ENCODE results near the gene STX8. TPM values are rescaled to one million over a fixed set of nuclear protein-coding genes. Genes with fewer than 3 reads are reported as not detected.

Gene STX8
- total and polyA plus RNA-seq, 8 donors, result 51.9 to 63.4 (median 56.5) TPM

DNA sequence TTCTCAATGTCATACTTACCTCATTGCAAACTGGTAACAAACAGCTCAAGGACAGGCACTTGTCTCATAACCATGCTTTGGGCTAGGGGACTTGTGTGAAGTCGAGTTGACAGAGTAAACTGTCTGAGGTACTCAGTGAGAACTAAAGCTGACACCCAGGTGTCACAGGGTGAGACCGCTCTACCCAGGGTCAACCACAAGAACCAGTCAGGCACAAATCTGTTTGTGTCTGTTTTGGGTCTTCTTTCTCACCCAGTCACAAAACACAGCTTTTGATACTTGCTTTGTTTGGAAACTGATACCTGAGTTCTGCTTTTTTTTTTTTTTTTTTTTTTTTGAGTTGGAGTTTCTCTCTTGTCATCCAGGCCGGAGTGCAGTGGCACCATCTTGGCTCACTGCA is 161.1 kb downstream of the STX8 start:
- no peak for ATAC-seq
- DNase-seq, result no peak
- Histone ChIP-seq H3K4me1 (peaks cover 0 to 3% of the 10 kb centered on the region in 2 donors), H3K27me3 (no peaks in the 10 kb centered on the region), H3K4me3 (no peak overlapping the region), H3K27ac (no peak overlapping the region), H3K36me3 (no peaks in the 10 kb centered on the region), H3K9me3 (peaks cover 0 to 13% of the 10 kb centered on the region in 2 donors)
- intact Hi-C loops (cut with DNase I), result no loop called here
- TF ChIP-seq, protein P1, sequence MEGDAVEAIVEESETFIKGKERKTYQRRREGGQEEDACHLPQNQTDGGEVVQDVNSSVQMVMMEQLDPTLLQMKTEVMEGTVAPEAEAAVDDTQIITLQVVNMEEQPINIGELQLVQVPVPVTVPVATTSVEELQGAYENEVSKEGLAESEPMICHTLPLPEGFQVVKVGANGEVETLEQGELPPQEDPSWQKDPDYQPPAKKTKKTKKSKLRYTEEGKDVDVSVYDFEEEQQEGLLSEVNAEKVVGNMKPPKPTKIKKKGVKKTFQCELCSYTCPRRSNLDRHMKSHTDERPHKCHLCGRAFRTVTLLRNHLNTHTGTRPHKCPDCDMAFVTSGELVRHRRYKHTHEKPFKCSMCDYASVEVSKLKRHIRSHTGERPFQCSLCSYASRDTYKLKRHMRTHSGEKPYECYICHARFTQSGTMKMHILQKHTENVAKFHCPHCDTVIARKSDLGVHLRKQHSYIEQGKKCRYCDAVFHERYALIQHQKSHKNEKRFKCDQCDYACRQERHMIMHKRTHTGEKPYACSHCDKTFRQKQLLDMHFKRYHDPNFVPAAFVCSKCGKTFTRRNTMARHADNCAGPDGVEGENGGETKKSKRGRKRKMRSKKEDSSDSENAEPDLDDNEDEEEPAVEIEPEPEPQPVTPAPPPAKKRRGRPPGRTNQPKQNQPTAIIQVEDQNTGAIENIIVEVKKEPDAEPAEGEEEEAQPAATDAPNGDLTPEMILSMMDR (IDR thresholded peaks at IDR 0.05), result no peak

DNA sequence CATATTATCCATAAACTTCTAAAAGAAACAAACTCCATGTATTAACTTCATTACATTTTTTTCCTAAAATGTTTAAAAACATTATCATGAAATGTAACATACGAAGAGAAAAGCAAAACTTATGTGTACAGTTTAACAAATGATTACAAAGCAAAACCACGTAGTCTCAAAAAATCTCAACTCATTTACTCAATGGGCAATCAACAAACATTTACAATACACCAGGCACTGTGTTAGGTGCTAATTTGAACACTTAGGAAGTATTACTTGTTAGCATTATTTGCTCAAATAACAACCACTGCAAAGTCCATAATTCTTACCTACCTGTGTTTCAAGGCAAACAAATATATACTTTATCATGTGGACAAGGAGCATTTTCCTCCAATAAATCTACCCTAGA is 164.9 kb downstream of the STX8 start:
- H3K36me3 ChIP-seq, result no peaks in the 10 kb centered on the region
- H3K4me1 ChIP-seq, result peaks cover 0 to 3% of the 10 kb centered on the region in 2 donors
- no peak for ATAC-seq
- TF ChIP-seq, protein P1 (IDR thresholded peaks at IDR 0.05), result no peak
- no peaks in the 10 kb centered on the region for H3K9me3 ChIP-seq
- intact Hi-C loops (cut with DNase I), result no loop called here
- H3K27ac ChIP-seq, result no peak overlapping the region
- H3K4me3 ChIP-seq, result no peak overlapping the region
- H3K27me3 ChIP-seq, result no peaks in the 10 kb centered on the region
- DNase-seq, result no peak

DNA sequence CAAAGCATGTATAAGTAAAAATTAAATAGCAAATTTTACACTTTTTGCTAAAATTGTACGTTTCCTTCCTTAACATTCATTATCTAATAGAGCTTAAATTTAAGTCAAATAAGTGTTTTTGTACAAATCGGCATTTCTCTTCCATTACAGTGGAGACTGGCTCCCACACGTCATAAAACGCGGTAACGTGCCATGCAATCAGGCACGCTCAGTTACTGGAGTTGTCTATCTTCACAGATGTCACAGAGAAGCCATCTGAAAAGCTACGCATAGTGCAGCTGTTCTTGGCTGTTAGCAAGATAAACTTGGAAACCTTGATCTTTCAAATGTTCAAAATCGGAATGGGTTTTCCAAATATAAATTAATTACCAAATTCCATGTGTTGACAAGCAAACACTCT is 165.3 kb downstream of the STX8 start:
- TF ChIP-seq, protein P1 (IDR thresholded peaks at IDR 0.05), result no peak
- H3K4me1 ChIP-seq, result peaks cover 0 to 3% of the 10 kb centered on the region in 2 donors
- no peak overlapping the region for H3K4me3 ChIP-seq
- no peaks in the 10 kb centered on the region for H3K9me3 ChIP-seq
- no peak for DNase-seq
- no peaks in the 10 kb centered on the region for H3K36me3 ChIP-seq
- H3K27me3 ChIP-seq, result no peaks in the 10 kb centered on the region
- no peak for ATAC-seq
- intact Hi-C loops (cut with DNase I), result no loop called here
- H3K27ac ChIP-seq, result no peak overlapping the region

DNA sequence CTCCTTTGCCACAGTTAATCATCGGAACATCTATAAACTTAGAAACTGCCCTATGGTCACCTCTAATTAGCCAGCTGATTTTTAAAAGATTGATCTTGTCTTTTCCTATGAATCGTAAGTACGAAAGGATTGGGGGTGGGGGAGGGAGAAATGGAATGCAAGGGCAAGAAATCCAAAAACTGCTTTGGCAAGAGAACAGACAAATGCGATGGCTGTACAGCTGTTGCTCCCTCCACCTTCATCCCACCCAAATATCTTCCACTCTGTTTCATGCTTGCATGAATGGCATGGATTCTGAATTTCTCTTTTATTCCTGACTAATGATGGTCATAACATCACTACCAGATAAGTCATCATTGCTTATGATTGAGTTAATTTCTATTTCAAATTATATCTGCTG is 165.7 kb downstream of the STX8 start:
- no peak overlapping the region for H3K27ac ChIP-seq
- no peaks in the 10 kb centered on the region for H3K27me3 ChIP-seq
- no peak overlapping the region for H3K4me3 ChIP-seq
- H3K36me3 ChIP-seq, result no peaks in the 10 kb centered on the region
- intact Hi-C loops (cut with DNase I), result no loop called here
- TF ChIP-seq, protein P1 (IDR thresholded peaks at IDR 0.05), result no peak
- ATAC-seq (no peak), DNase-seq (no peak)
- H3K9me3 ChIP-seq, result no peaks in the 10 kb centered on the region
- H3K4me1 ChIP-seq, result peaks cover 0 to 3% of the 10 kb centered on the region in 2 donors

DNA sequence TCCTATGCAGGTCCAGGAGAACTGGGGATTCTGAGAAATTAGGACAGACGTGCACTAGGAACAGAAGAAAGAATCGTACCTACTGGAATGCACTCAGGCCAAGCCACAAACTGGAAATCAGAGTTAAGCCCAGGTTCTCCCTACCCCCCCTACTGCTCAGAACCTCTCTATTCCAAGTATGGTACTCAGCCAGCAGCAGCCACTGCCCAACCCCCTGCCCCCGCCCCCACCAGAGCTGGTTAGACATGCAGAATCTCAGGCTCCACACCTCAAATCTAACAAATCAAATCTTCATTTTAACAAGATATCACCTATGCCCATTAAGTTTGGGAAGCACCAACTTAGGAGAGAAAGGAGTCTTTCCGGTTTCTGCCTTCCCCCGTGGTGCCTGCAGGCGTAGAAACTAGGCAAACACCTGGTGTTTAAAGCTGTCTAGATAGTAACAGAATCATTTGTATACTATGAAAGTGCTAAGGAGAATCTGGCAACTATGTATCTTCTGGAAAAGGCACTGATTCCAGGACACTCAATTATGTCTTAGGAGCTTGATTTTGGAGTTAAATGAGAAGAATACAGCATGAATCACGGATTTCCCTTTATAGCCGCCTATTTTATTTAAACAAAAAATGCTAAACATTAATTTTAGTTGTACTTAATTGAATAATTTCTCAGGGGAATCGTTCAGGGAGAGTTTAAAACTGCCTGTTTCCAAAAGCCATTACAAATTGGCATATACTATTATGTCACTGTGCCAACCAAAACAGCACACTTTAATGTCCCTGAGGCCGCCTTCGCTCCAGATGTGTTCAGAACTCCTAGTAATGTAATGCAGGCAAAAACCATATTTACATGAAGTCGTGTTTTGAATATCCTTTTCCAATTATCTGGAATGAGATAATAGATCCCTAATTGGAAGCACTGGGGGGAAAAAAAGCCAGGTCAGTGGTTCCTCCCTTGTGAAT is 166.5 kb downstream of the STX8 start:
- H3K27ac ChIP-seq, result no peak overlapping the region
- no peaks in the 10 kb centered on the region for H3K9me3 ChIP-seq
- peaks cover 0 to 3% of the 10 kb centered on the region in 2 donors for H3K4me1 ChIP-seq
- no peaks in the 10 kb centered on the region for H3K27me3 ChIP-seq
- H3K36me3 ChIP-seq, result no peaks in the 10 kb centered on the region
- intact Hi-C loops (cut with DNase I), result no loop called here
- TF ChIP-seq, protein P1 (IDR thresholded peaks at IDR 0.05), result no peak
- DNase-seq (no peak), ATAC-seq (no peak)
- H3K4me3 ChIP-seq, result no peak overlapping the region

Data from left lung (tissue), 10 donors.